GM12878 (cell line): ENCODE measurements around the gene STX19. TPM values are rescaled to one million over a fixed set of nuclear protein-coding genes. Genes with fewer than 3 reads are reported as not detected.
"Not testable (repeated sequence)": the region's sequence is repeated elsewhere in the genome, so short reads cannot be mapped to it uniquely, and the experiment has no call there.

Experiments
- ATAC-seq: fragments of 200-7000 bp; cut with Tn5 transposase; 3 replicates; pipeline ENCODE4 v1.9.1; 2020; ENCODE audit warnings: mild to moderate bottlenecking, moderate library complexity
- BruUV-seq: library from RNA; stranded (reverse); fragments of 400-500 nt; replicated peaks from 2 replicates; lab custom pipeline; 2021; lab: Mats Ljungman, UMichigan
- CTCF ChIA-PET: fragments of 300-600 bp; sonication (Branson Sonifier 250); formaldehyde crosslinking; extraction: SDS; loops from one replicate; lab custom pipeline; 2021; ENCODE audit warnings: inconsistent platforms; lab: Yijun Ruan, JAX
- POLR2A ChIA-PET: fragments of 350-600 bp; formaldehyde crosslinking; extraction: SDS; loops from one replicate; lab custom pipeline; 2021; ENCODE audit warnings: inconsistent platforms; lab: Charles Lee
- RAD21 ChIA-PET: fragments of 300-600 bp; sonication (Branson Sonifier 250); formaldehyde crosslinking; loops from one replicate; lab custom pipeline; 2023; ENCODE audit warnings: antibody characterized with exemption; ENCODE audit not compliant: unreplicated experiment; lab: Charles Lee
- SMC1A ChIA-PET: fragments of 300-600 bp; sonication (Branson Sonifier 250); formaldehyde crosslinking; loops from one replicate; lab custom pipeline; 2023; ENCODE audit not compliant: unreplicated experiment, uncharacterized antibody; lab: Charles Lee
- DNase-seq: peaks from one replicate; pipeline ENCODE4 v3.0.0-alpha.2; 2011; ENCODE audit warnings: low read depth, low spot score
- FAIRE-seq: peaks from 3 replicates; lab custom pipeline; 2011; peaks lifted over from hg19 to GRCh38; lab: Jason Lieb, UNC
- H2AFZ ChIP-seq: 2 replicates; pipeline ENCODE4 v1.6.0; 2011; ENCODE audit warnings: low read depth, low read length, control low read depth; ENCODE audit not compliant: control insufficient read depth
- H3K27ac ChIP-seq: 2 replicates; pipeline ENCODE4 v1.5.1; 2011; ENCODE audit warnings: control low read depth; ENCODE audit not compliant: control insufficient read depth, insufficient read depth
- H3K27me3 ChIP-seq, 2 experiments: replicated peaks in 1 of 2; 2 replicates each; pipeline versions ENCODE4 v1.6.0 to v1.6.1; 2011; ENCODE audit warnings: low read length in 1 of 2; ENCODE audit not compliant: control insufficient read depth in 2 of 2, insufficient read depth in 2 of 2
- H3K36me3 ChIP-seq, 2 experiments: 2 replicates each; pipeline ENCODE4 v1.5.1; 2011; ENCODE audit warnings: low read length in 1 of 2; ENCODE audit not compliant: control insufficient read depth in 2 of 2, insufficient read depth in 2 of 2
- H3K4me1 ChIP-seq: 2 replicates; pipeline ENCODE4 v1.6.1; 2011; ENCODE audit warnings: mild to moderate bottlenecking, low read length, moderate library complexity, mixed read lengths; ENCODE audit not compliant: control insufficient read depth, insufficient read depth
- H3K4me2 ChIP-seq: 2 replicates; pipeline ENCODE4 v1.6.0; 2011; ENCODE audit warnings: control low read depth; ENCODE audit not compliant: control insufficient read depth, insufficient read depth
- H3K4me3 ChIP-seq: fragments of 200-600 bp; sonication (generic); 2 replicates; pipeline ENCODE4 v1.5.1; 2016
- H3K79me2 ChIP-seq: 2 replicates; pipeline ENCODE4 v1.6.0; 2011; ENCODE audit warnings: low read length; ENCODE audit not compliant: control insufficient read depth, insufficient read depth
- H3K9ac ChIP-seq: 2 replicates; pipeline ENCODE4 v1.8.0; 2011; ENCODE audit warnings: low read length, control low read depth, mixed read lengths; ENCODE audit not compliant: control insufficient read depth, insufficient read depth
- H3K9me3 ChIP-seq: replicated peaks from 3 replicates; pipeline ENCODE4 v1.5.1; 2011; ENCODE audit warnings: mild to moderate bottlenecking, low read length; ENCODE audit not compliant: control insufficient read depth, insufficient read depth
- H4K20me1 ChIP-seq: 2 replicates; pipeline ENCODE4 v1.6.0; 2011; ENCODE audit not compliant: control insufficient read depth, insufficient read depth
- ATF3 ChIP-seq: IDR thresholded peaks from 2 replicates; pipeline ENCODE4 v1.6.1; 2011; ENCODE audit warnings: low read depth, mild to moderate bottlenecking, low read length, moderate library complexity, borderline replicate concordance; ENCODE audit errors: extremely low read depth
- BACH1 ChIP-seq: fragments of 450-650 bp; IDR thresholded peaks from 2 replicates; pipeline ENCODE4 v1.6.1; 2017; ENCODE audit warnings: mild to moderate bottlenecking, borderline replicate concordance
- BCLAF1 ChIP-seq: fragments of 450-650 bp; IDR thresholded peaks from 2 replicates; pipeline ENCODE4 v1.6.1; 2017; ENCODE audit warnings: antibody characterized with exemption, mild to moderate bottlenecking, moderate library complexity
- CEBPZ ChIP-seq: fragments of 150-350 bp; IDR thresholded peaks from 2 replicates; pipeline ENCODE4 v1.6.1; 2016; ENCODE audit warnings: low read depth, low read length
- FOXK2 ChIP-seq: fragments of 450-650 bp; IDR thresholded peaks from 2 replicates; pipeline ENCODE4 v1.6.1; 2017; ENCODE audit warnings: mild to moderate bottlenecking, moderate library complexity
- JUND ChIP-seq: IDR thresholded peaks from 2 replicates; pipeline ENCODE4 v1.6.1; 2012; ENCODE audit warnings: low read depth, mild to moderate bottlenecking, low read length, improper control_type of control experiment, moderate library complexity
- RAD21 ChIP-seq: IDR thresholded peaks from 2 replicates; pipeline ENCODE4 v1.6.1; 2011; ENCODE audit warnings: mild to moderate bottlenecking, low read depth, low read length, moderate library complexity; ENCODE audit not compliant: insufficient read depth
- SREBF2 ChIP-seq: IDR thresholded peaks from 2 replicates; pipeline ENCODE4 v1.6.1; 2012; ENCODE audit warnings: mild to moderate bottlenecking, low read length
- SUZ12 ChIP-seq: fragments of 200-600 bp; sonication (generic); IDR thresholded peaks from one replicate; pipeline ENCODE4 v1.6.1; 2018; ENCODE audit warnings: antibody characterized with exemption, mild to moderate bottlenecking; ENCODE audit not compliant: unreplicated experiment
- ZNF384 ChIP-seq: IDR thresholded peaks from 2 replicates; pipeline ENCODE4 v1.6.1; 2012; ENCODE audit warnings: low read depth, mild to moderate bottlenecking, low read length, improper control_type of control experiment, borderline replicate concordance
- WGBS: methylation state at CpG from one replicate; pipeline ENCODE4 v1.1.6; 2016; ENCODE audit warnings: low lambda C conversion rate; ENCODE audit not compliant: insufficient replicate concordance, insufficient coverage; ENCODE audit errors: missing lambda C conversion rate; 5-methylcytosine and 5-hydroxymethylcytosine counted together
- in situ Hi-C: fragments of 300-500 bp; cut with MboI; formaldehyde crosslinking; loops from 9 replicates; pipeline ENCODE4 v1.14.3; 2018; ENCODE audit warnings: mixed read lengths
- intact Hi-C: fragments of 100-400 bp; cut with micrococcal nuclease; formaldehyde crosslinking; loops from one replicate; pipeline ENCODE4 v1.14.2; 2022; ENCODE audit not compliant: unreplicated experiment
- polyA plus RNA-seq, 11 experiments: library from polyadenylated mRNA; depleted of rRNA in 4 of 11; unstranded in 6 of 11; stranded (reverse) in 5 of 11; fragments of >200 nt; fragmentation: Nextera tagmentation in 4 of 11; fragmentation: Illumina TruSeq in 1 of 11; extraction: Ambion mirVana in 4 of 11; extraction: Trizol in 1 of 11; gene quantifications; 1 replicate in 1 of 11; 2 replicates in 10 of 11; pipeline versions ENCODE4 v1.2.1 to v1.2.3, GENCODE V29; 2011 to 2016; ENCODE audit warnings: inconsistent platforms in 2 of 11, missing spikeins in 2 of 11, low read depth in 1 of 11
- total RNA-seq, 4 experiments: library from RNA; depleted of rRNA in 3 of 4; stranded (reverse); fragments of >200 nt in 3 of 4; fragmentation: Illumina TruSeq in 1 of 4; extraction: Trizol in 1 of 4; gene quantifications; 2 replicates each; pipeline versions ENCODE4 v1.2.1 to v1.2.3, GENCODE V29; 2013 to 2021

STX19 gene
- total and polyA plus RNA-seq, 10 of the 15 experiments (the other 5 are each of a cell fraction or from before 2014, with no cell fraction given): 0.10 to 0.14 (median 0.11) TPM; not detected in 7

- H3K27ac ChIP-seq: no peak overlapping the region
- no peak for TF ChIP-seq SUZ12
- no peak for TF ChIP-seq CEBPZ
- no peak for TF ChIP-seq ATF3
- TF ChIP-seq SREBF2: no peak
- TF ChIP-seq BACH1: no peak
- TF ChIP-seq ZNF384: no peak
- no peak for TF ChIP-seq FOXK2
- TF ChIP-seq BCLAF1: no peak
- TF ChIP-seq RAD21: no peak
- TF ChIP-seq JUND: no peak
- TF ChIP-seq, all 136 proteins: peak for 0
- no peaks in the 10 kb centered on the region for H3K4me1 ChIP-seq
- H3K27me3 ChIP-seq: peaks cover 0 to 8% of the 10 kb centered on the region in 2 experiments; a peak in 1 of 4 replicates
- POLR2A ChIA-PET: no interaction called here
- DNase-seq: no peak
- RAD21 ChIA-PET: no interaction called here
- WGBS: 38% methylated on average over 3 of the region's 3 CpGs
- FAIRE-seq: no peak
- H3K36me3 ChIP-seq: no peaks in the 10 kb centered on the region
- no peaks in the 10 kb centered on the region for H3K79me2 ChIP-seq
- in situ Hi-C loops (no loop called here), intact Hi-C loops (no loop called here)
- CTCF ChIA-PET: no interaction called here
- H3K4me2 ChIP-seq: no peak overlapping the region
- no peaks in the 10 kb centered on the region for H4K20me1 ChIP-seq
- H2AFZ ChIP-seq: no peak overlapping the region
- BruUV-seq: no TSS peak
- no peaks in the 10 kb centered on the region; the same call in 2 of the 3 replicates for H3K9me3 ChIP-seq
- no peak for ATAC-seq
- H3K4me3 ChIP-seq: no peak overlapping the region
- H3K9ac ChIP-seq: no peak overlapping the region
- SMC1A ChIA-PET: interaction anchor here (1.4 kb wide), 1 partner anchor 10 kb away, joined by 4 read pairs; no protein-coding TSS in a partner anchor
Observed at GRCh38 chr3:93969443-93969842, 59.0 kb downstream of the STX19 start.

GRCh38 chr3:93965106-93965505, 63.3 kb downstream of the STX19 start:
- H3K9ac ChIP-seq, DNase-seq, H3K27ac ChIP-seq, H3K79me2 ChIP-seq, intact Hi-C loops, H3K4me2 ChIP-seq, BruUV-seq, H3K4me3 ChIP-seq, SMC1A ChIA-PET, RAD21 ChIA-PET, H3K9me3 ChIP-seq, FAIRE-seq, H3K36me3 ChIP-seq, H4K20me1 ChIP-seq, ATAC-seq, H3K4me1 ChIP-seq, H2AFZ ChIP-seq, POLR2A ChIA-PET, H3K27me3 ChIP-seq, in situ Hi-C loops, CTCF ChIA-PET: not testable (repeated sequence)
- WGBS: 78% methylated on average over 19 of the region's 19 CpGs
